HEK293 (cell line): ENCODE measurements around the gene UCMA.

Experiments used
- CTCF ChIA-PET: fragments of 350-600 bp; formaldehyde crosslinking; extraction: SDS; loops from one replicate; lab custom pipeline; 2021; ENCODE audit warnings: antibody characterized with exemption; lab: Yijun Ruan, JAX
- POLR2A ChIA-PET: fragments of 300-600 bp; formaldehyde crosslinking; extraction: SDS; loops from one replicate; lab custom pipeline; 2020; ENCODE audit warnings: antibody characterized with exemption, inconsistent platforms; lab: Yijun Ruan, JAX
- H3K27ac ChIP-seq: fragments of 200-500 bp; sonication (Bioruptor generic); 2 replicates; pipeline ENCODE4 v1.5.1; 2014; ENCODE audit warnings: low read depth, low read length, control low read depth, inconsistent platforms; ENCODE audit errors: extremely low read depth
- H3K36me3 ChIP-seq, 2 experiments: fragments of 200-500 bp in 1 of 2; sonication (Bioruptor generic) in 1 of 2; 1 replicate in 1 of 2; 2 replicates in 1 of 2; pipeline ENCODE4 v1.5.1; 2014 to 2017; ENCODE audit warnings: inconsistent platforms in 2 of 2, low read length in 2 of 2; ENCODE audit not compliant: control insufficient read depth in 2 of 2, insufficient read depth in 1 of 2
- H3K4me1 ChIP-seq: fragments of 200-500 bp; sonication (Bioruptor generic); 2 replicates; pipeline ENCODE4 v1.5.1; 2014; ENCODE audit warnings: mild to moderate bottlenecking, low read length, inconsistent platforms; ENCODE audit not compliant: control insufficient read depth, insufficient read depth
- H3K4me3 ChIP-seq: 2 replicates; pipeline ENCODE4 v1.5.1; 2011; ENCODE audit warnings: low read depth, mild to moderate bottlenecking, control low read depth, low read length, moderate library complexity
- H3K9me3 ChIP-seq: fragments of 200-500 bp; sonication (Bioruptor generic); 2 replicates; pipeline ENCODE4 v1.5.1; 2014; ENCODE audit warnings: low read depth, low read length, inconsistent platforms; ENCODE audit not compliant: control insufficient read depth, insufficient read depth
- HOXD13 ChIP-seq: sonication (generic); formaldehyde crosslinking; IDR thresholded peaks from 2 replicates; pipeline ENCODE4 v1.8.0; 2022; ENCODE audit warnings: missing genetic modification reagents, borderline replicate concordance
- KLF7 ChIP-seq: fragments of 450-650 bp; formaldehyde crosslinking; IDR thresholded peaks from 2 replicates; pipeline ENCODE4 v1.5.1; 2016; ENCODE audit warnings: missing biosample characterization, missing genetic modification characterization, borderline replicate concordance
- MYNN ChIP-seq: fragments of 450-650 bp; formaldehyde crosslinking; IDR thresholded peaks from 2 replicates; pipeline ENCODE4 v1.5.1; 2016; ENCODE audit warnings: missing biosample characterization, missing genetic modification characterization, borderline replicate concordance
- PRDM1 ChIP-seq: fragments of 450-650 bp; formaldehyde crosslinking; IDR thresholded peaks from 2 replicates; pipeline ENCODE4; 2016; ENCODE audit warnings: missing biosample characterization, missing genetic modification characterization
- RBAK ChIP-seq: fragments of 450-650 bp; formaldehyde crosslinking; IDR thresholded peaks from 2 replicates; pipeline ENCODE4 v1.5.1; 2016; ENCODE audit warnings: missing biosample characterization, missing genetic modification characterization
- TRIM28 ChIP-seq: IDR thresholded peaks from 2 replicates; pipeline ENCODE4 v1.6.1; 2011; ENCODE audit warnings: low read length, control low read depth, borderline replicate concordance
- ZBTB1 ChIP-seq: fragments of 450-650 bp; formaldehyde crosslinking; IDR thresholded peaks from 2 replicates; pipeline ENCODE4 v1.5.1; 2016; ENCODE audit warnings: missing biosample characterization, missing genetic modification characterization
- ZBTB17 ChIP-seq: fragments of 450-650 bp; formaldehyde crosslinking; IDR thresholded peaks from 2 replicates; pipeline ENCODE4 v1.5.1; 2016; ENCODE audit warnings: missing biosample characterization, missing genetic modification characterization
- ZFP37 ChIP-seq: fragments of 450-650 bp; formaldehyde crosslinking; IDR thresholded peaks from 2 replicates; pipeline ENCODE4 v1.5.1; 2016; ENCODE audit warnings: missing biosample characterization, missing genetic modification characterization
- ZNF10 ChIP-seq: fragments of 450-650 bp; formaldehyde crosslinking; IDR thresholded peaks from 2 replicates; pipeline ENCODE4 v1.5.1; 2017; ENCODE audit warnings: missing biosample characterization, missing genetic modification characterization
- ZNF114 ChIP-seq: fragments of 450-650 bp; formaldehyde crosslinking; IDR thresholded peaks from 2 replicates; pipeline ENCODE4 v1.5.0; 2017; ENCODE audit warnings: missing biosample characterization, missing genetic modification characterization
- ZNF155 ChIP-seq: fragments of 450-650 bp; formaldehyde crosslinking; IDR thresholded peaks from 2 replicates; pipeline ENCODE4 v1.5.1; 2016; ENCODE audit warnings: missing biosample characterization, missing genetic modification characterization
- ZNF211 ChIP-seq: fragments of 450-650 bp; formaldehyde crosslinking; IDR thresholded peaks from 2 replicates; pipeline ENCODE4 v1.5.1; 2016; ENCODE audit warnings: low read depth, missing biosample characterization, missing genetic modification characterization
- ZNF223 ChIP-seq: fragments of 450-650 bp; formaldehyde crosslinking; IDR thresholded peaks from 2 replicates; pipeline ENCODE4 v1.5.1; 2016; ENCODE audit warnings: missing biosample characterization, missing genetic modification characterization
- ZNF266 ChIP-seq: fragments of 450-650 bp; formaldehyde crosslinking; IDR thresholded peaks from 2 replicates; pipeline ENCODE4 v1.5.1; 2016; ENCODE audit warnings: missing biosample characterization, missing genetic modification characterization, low read depth
- ZNF354C ChIP-seq: fragments of 450-650 bp; formaldehyde crosslinking; IDR thresholded peaks from 2 replicates; pipeline ENCODE4 v1.5.1; 2016; ENCODE audit warnings: missing biosample characterization, missing genetic modification characterization, low read depth, borderline replicate concordance
- ZNF510 ChIP-seq: fragments of 450-650 bp; formaldehyde crosslinking; IDR thresholded peaks from 2 replicates; pipeline ENCODE4 v1.5.1; 2018; ENCODE audit warnings: mild to moderate bottlenecking, missing genetic modification characterization, missing biosample characterization; ENCODE audit not compliant: insufficient replicate concordance
- ZNF664 ChIP-seq: fragments of 450-650 bp; formaldehyde crosslinking; IDR thresholded peaks from 2 replicates; pipeline ENCODE4 v1.5.1; 2016; ENCODE audit warnings: missing biosample characterization, missing genetic modification characterization
- ZNF785 ChIP-seq: fragments of 450-650 bp; formaldehyde crosslinking; IDR thresholded peaks from 2 replicates; pipeline ENCODE4 v1.5.1; 2016; ENCODE audit warnings: missing biosample characterization, missing genetic modification characterization
- ZNF792 ChIP-seq: fragments of 450-650 bp; formaldehyde crosslinking; IDR thresholded peaks from 2 replicates; pipeline ENCODE4 v1.5.1; 2016; ENCODE audit warnings: missing biosample characterization, missing genetic modification characterization
- TF ChIP-seq, protein P1 (sequence below): fragments of 450-650 bp; formaldehyde crosslinking; IDR thresholded peaks from 2 replicates; pipeline ENCODE4 v1.5.1; 2016; ENCODE audit warnings: missing biosample characterization, missing genetic modification characterization
- TF ChIP-seq, protein P2 (sequence below): fragments of 450-650 bp; formaldehyde crosslinking; IDR thresholded peaks from 2 replicates; pipeline ENCODE4 v1.5.1; 2016; ENCODE audit warnings: missing biosample characterization, missing genetic modification characterization

The UCMA gene

DNA sequence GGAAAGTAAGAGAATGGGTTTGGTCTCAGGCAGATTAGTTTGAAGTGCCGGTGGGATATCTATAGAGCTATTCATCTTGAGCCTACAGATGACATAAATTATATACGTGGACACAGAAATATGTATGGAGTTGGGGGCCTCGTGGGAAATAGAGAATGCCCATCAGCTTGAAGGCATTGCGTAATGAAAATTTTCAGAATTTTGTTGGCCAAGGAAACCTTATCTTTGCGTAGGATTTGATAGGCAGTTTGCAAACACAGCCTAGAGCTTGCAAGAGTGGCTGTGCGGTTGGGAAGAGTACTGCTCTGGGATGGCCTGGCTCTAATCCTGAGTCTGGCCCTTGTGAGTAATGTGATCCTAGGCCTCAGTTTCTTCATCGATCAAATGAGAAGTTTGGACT is 40.5 kb downstream of the UCMA start (continued):
- no peak for TF ChIP-seq ZNF266

DNA sequence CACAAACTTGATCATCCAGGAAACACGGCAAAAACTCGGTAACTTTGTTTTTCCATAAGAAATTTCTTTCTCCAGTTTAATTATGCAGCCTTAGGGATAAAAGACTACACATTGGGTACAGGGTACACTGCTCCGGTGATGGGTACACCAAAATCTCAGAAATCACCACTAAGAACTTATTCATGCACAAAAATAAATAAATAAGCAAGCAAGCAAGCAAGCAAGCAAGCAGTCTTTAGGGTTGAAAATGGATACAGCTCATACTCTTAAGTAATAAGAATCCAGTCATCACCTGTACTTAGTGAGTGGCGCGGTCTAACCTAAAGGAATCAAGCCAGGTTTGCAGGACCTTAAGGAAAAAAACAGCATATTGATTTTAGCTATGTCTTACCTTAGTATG is 42.8 kb downstream of the UCMA start:
- peaks cover 66 to 97% of the 10 kb centered on the region in 2 experiments for H3K36me3 ChIP-seq
- H3K4me1 ChIP-seq = no peaks in the 10 kb centered on the region
- POLR2A ChIA-PET = no interaction called here
- TF ChIP-seq, protein P1, sequence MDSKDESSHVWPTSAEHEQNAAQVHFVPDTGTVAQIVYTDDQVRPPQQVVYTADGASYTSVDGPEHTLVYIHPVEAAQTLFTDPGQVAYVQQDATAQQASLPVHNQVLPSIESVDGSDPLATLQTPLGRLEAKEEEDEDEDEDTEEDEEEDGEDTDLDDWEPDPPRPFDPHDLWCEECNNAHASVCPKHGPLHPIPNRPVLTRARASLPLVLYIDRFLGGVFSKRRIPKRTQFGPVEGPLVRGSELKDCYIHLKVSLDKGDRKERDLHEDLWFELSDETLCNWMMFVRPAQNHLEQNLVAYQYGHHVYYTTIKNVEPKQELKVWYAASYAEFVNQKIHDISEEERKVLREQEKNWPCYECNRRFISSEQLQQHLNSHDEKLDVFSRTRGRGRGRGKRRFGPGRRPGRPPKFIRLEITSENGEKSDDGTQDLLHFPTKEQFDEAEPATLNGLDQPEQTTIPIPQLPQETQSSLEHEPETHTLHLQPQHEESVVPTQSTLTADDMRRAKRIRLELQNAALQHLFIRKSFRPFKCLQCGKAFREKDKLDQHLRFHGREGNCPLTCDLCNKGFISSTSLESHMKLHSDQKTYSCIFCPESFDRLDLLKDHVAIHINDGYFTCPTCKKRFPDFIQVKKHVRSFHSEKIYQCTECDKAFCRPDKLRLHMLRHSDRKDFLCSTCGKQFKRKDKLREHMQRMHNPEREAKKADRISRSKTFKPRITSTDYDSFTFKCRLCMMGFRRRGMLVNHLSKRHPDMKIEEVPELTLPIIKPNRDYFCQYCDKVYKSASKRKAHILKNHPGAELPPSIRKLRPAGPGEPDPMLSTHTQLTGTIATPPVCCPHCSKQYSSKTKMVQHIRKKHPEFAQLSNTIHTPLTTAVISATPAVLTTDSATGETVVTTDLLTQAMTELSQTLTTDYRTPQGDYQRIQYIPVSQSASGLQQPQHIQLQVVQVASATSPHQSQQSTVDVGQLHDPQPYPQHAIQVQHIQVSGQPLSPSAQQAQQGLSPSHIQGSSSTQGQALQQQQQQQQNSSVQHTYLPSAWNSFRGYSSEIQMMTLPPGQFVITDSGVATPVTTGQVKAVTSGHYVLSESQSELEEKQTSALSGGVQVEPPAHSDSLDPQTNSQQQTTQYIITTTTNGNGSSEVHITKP (tag by site-specific recombination) = peak; percentile 54
- no peak for TF ChIP-seq ZBTB1 (tag by site-specific recombination)
- TF ChIP-seq, all 188 proteins: peak for 1
- Histone ChIP-seq H3K27ac (no peak overlapping the region), H3K9me3 (no peaks in the 10 kb centered on the region), H3K4me3 (no peak overlapping the region)
- CTCF ChIA-PET = interaction anchor here (0.7 to 1.2 kb wide), 3 partner anchors 31 to 409 kb away, joined by 3 to 5 read pairs (median 3); no protein-coding TSS in a partner anchor

DNA sequence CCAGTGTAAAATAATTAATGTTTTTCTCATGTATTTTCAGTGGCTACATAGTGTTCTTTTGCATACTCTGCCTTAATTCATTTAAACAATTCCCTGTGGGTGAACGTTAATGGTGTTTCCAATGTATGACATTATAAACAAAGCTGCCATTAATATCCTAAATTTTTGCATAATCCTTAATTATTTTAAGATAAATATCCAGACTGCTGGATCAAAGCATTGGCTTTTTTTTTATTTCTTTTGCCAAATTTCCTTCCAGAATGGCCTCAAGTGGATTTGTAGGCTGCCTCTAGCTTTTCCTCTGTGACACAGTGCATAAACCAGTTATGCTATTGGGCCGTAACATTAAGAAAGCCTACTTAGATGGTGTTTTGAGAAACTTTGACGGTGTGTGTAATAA is 43.4 kb downstream of the UCMA start:
- no peak for TF ChIP-seq RBAK
- no peak for TF ChIP-seq ZNF223 (tag by site-specific recombination)
- no peak for TF ChIP-seq ZNF792 (tag by site-specific recombination)
- TF ChIP-seq ZNF211 = no peak
- no peak for TF ChIP-seq ZNF664 (tag by site-specific recombination)
- no peak for TF ChIP-seq ZFP37 (tag by site-specific recombination)
- no peak for TF ChIP-seq ZNF114 (tag by site-specific recombination)
- TF ChIP-seq, protein P2, sequence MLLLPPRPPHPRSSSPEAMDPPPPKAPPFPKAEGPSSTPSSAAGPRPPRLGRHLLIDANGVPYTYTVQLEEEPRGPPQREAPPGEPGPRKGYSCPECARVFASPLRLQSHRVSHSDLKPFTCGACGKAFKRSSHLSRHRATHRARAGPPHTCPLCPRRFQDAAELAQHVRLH (tag by site-specific recombination) = no peak
- no peak for TF ChIP-seq KLF7 (tag by site-specific recombination)
- TF ChIP-seq ZNF354C = no peak
- TF ChIP-seq HOXD13 (CRISPR knock-in tag) = no peak
- TF ChIP-seq ZNF510 (tag by site-specific recombination) = no peak
- TF ChIP-seq PRDM1 = no peak
- TF ChIP-seq ZNF155 = no peak
- Histone ChIP-seq H3K9me3 (no peaks in the 10 kb centered on the region), H3K4me3 (no peak overlapping the region), H3K4me1 (no peaks in the 10 kb centered on the region), H3K36me3 (peaks cover 67 to 98% of the 10 kb centered on the region in 2 experiments), H3K27ac (no peak overlapping the region)
- POLR2A ChIA-PET = no interaction called here
- CTCF ChIA-PET = interaction anchor here (0.7 to 1.2 kb wide), 2 partner anchors 30 to 408 kb away, joined by 3 to 5 read pairs; no protein-coding TSS in a partner anchor

DNA sequence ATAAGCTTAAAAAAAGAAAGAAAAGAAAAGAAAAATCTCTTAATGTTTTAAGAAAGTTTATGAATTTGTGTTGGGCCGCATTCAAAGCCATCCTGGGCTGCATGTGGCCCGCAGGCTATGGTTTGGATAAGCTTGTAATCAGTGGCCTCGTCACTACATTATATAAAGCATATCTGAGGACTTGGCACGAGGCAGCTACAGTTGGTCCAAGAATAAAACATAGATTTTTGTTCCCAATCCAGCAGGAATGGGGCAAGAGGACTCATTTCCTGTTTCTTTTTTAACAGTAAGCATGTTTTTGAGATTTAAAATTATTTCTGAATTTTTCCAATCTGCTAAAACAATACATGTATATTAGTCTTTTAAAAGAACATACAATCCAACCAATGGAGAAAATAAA is 44.2 kb downstream of the UCMA start:
- Histone ChIP-seq H3K27ac (no peak overlapping the region), H3K9me3 (no peaks in the 10 kb centered on the region), H3K4me1 (no peaks in the 10 kb centered on the region), H3K4me3 (no peak overlapping the region), H3K36me3 (peaks cover 61 to 98% of the 10 kb centered on the region in 2 experiments)
- POLR2A ChIA-PET = no interaction called here
- CTCF ChIA-PET = no interaction called here
- TF ChIP-seq ZNF10 (tag by site-specific recombination) (no peak), ZBTB17 (no peak), ZNF785 (tag by site-specific recombination) (no peak), TRIM28 (no peak), MYNN (tag by site-specific recombination) (no peak)
